K562 (cell line): ENCODE measurements around the gene SIRT4. TPM values are rescaled to one million over a fixed set of nuclear protein-coding genes. Genes with fewer than 3 reads are reported as not detected.
A peak's percentile ranks its signal among the peaks of the same experiment; 100 is the strongest.

Experiments
- ATAC-seq: fragments of 200-7000 bp; cut with Tn5 transposase; 3 replicates; pipeline ENCODE4 v1.9.1; 2020; ENCODE audit warnings: moderate library complexity
- BruUV-seq: library from RNA; stranded (reverse); fragments of 400-500 nt; replicated peaks from 2 replicates; lab custom pipeline; 2021; lab: Mats Ljungman, UMichigan
- CTCF ChIA-PET: fragments of 300-600 bp; formaldehyde crosslinking; extraction: SDS; loops from one replicate; lab custom pipeline; 2021; ENCODE audit warnings: low intra/inter-chr PET ratio; lab: Yijun Ruan, JAX
- POLR2A ChIA-PET: fragments of 300-600, 350-650 bp; sonication (Branson Sonifier 250); formaldehyde crosslinking; extraction: SDS; loops from one replicate; lab custom pipeline; 2021; ENCODE audit warnings: antibody characterized with exemption, inconsistent platforms; lab: Yijun Ruan, JAX
- DNase-seq, 4 experiments: peaks; one replicate each; pipeline versions ENCODE4 v3.0.0 to v3.0.0-alpha.2; 2011 to 2018; ENCODE audit warnings: low spot score in 3 of 4, mixed read lengths in 3 of 4; ENCODE audit errors: extremely low read depth in 1 of 4
- FAIRE-seq: peaks from 2 replicates; lab custom pipeline; 2011; peaks lifted over from hg19 to GRCh38; lab: Jason Lieb, UNC
- H2AFZ ChIP-seq: 2 replicates; pipeline ENCODE4 v1.6.0; 2011; ENCODE audit warnings: low read depth, low read length, control low read depth, inconsistent platforms
- H3K27ac ChIP-seq: fragments of 200-600 bp; 3 replicates; pipeline ENCODE4 v1.8.0; 2011; ENCODE audit warnings: low read depth, mild to moderate bottlenecking, control low read depth, inconsistent platforms, low read length, moderate library complexity, mixed read lengths; ENCODE audit errors: extremely low read depth
- H3K27me3 ChIP-seq, 2 experiments: fragments of 300-600 bp in 1 of 2; 2 replicates in 1 of 2; 3 replicates in 1 of 2; pipeline versions ENCODE4 v1.6.0 to v1.8.0; 2011; ENCODE audit warnings: inconsistent platforms in 2 of 2, low read length in 2 of 2, mild to moderate bottlenecking in 1 of 2, mixed read lengths in 1 of 2, moderate library complexity in 1 of 2; ENCODE audit not compliant: control insufficient read depth in 2 of 2, insufficient read depth in 2 of 2
- H3K36me3 ChIP-seq: fragments of 300-600 bp; 3 replicates; pipeline ENCODE4 v1.8.0; 2011; ENCODE audit warnings: mild to moderate bottlenecking, low read length, inconsistent platforms; ENCODE audit not compliant: control insufficient read depth, insufficient read depth
- H3K4me1 ChIP-seq, 2 experiments: fragments of 200-600 bp in 1 of 2; replicated peaks in 1 of 2; 2 replicates in 1 of 2; 3 replicates in 1 of 2; pipeline versions ENCODE4 v1.5.1 to v1.8.0; 2011; ENCODE audit warnings: inconsistent platforms in 2 of 2, low read length in 2 of 2, mild to moderate bottlenecking in 1 of 2, mixed read lengths in 1 of 2, moderate library complexity in 1 of 2; ENCODE audit not compliant: control insufficient read depth in 2 of 2, insufficient read depth in 2 of 2
- H3K4me2 ChIP-seq: 2 replicates; pipeline ENCODE4 v1.6.1; 2011; ENCODE audit warnings: low read length, control low read depth, inconsistent platforms, mixed read lengths; ENCODE audit not compliant: insufficient read depth
- H3K4me3 ChIP-seq: fragments of 200-600 bp; sonication (generic), shearing (Covaris generic); 2 replicates; pipeline ENCODE4 v1.5.1; 2016; ENCODE audit warnings: control low read depth, inconsistent platforms
- H3K79me2 ChIP-seq: fragments of 200-600 bp; 3 replicates; pipeline ENCODE4 v1.8.0; 2011; ENCODE audit warnings: low read length, inconsistent platforms; ENCODE audit not compliant: control insufficient read depth, insufficient read depth
- H3K9ac ChIP-seq, 2 experiments: 2 replicates each; pipeline versions ENCODE4 v1.6.0 to v1.6.1; 2011; ENCODE audit warnings: low read depth in 2 of 2, low read length in 2 of 2, control low read depth in 1 of 2, inconsistent platforms in 1 of 2, mild to moderate bottlenecking in 1 of 2, mixed read lengths in 1 of 2; ENCODE audit not compliant: insufficient read depth in 1 of 2
- H3K9me1 ChIP-seq: one replicate; pipeline ENCODE4 v1.6.0; 2011; ENCODE audit warnings: inconsistent platforms, mild to moderate bottlenecking, low read length, moderate library complexity; ENCODE audit not compliant: control insufficient read depth, insufficient read depth
- H3K9me3 ChIP-seq: replicated peaks from 2 replicates; pipeline ENCODE4 v1.5.1; 2011; ENCODE audit warnings: low read depth, low read length, inconsistent platforms; ENCODE audit not compliant: control insufficient read depth, insufficient read depth
- H4K20me1 ChIP-seq: replicated peaks from 2 replicates; pipeline ENCODE4 v1.6.1; 2011; ENCODE audit warnings: low read length, inconsistent platforms, mixed read lengths; ENCODE audit not compliant: control insufficient read depth, insufficient read depth
- ARID1B ChIP-seq: fragments of 450-650 bp; IDR thresholded peaks from 2 replicates; pipeline ENCODE4 v1.6.1; 2016; ENCODE audit warnings: antibody characterized with exemption, mild to moderate bottlenecking, inconsistent platforms
- CREB1 ChIP-seq, 2 experiments: sonication (generic) in 1 of 2; formaldehyde crosslinking in 1 of 2; IDR thresholded peaks; 2 replicates each; pipeline versions ENCODE4 v1.6.1 to v1.8.0; 2012 to 2022; ENCODE audit warnings: inconsistent platforms in 1 of 2, mild to moderate bottlenecking in 1 of 2, missing genetic modification reagents in 1 of 2, moderate library complexity in 1 of 2
- CREM ChIP-seq: IDR thresholded peaks from 2 replicates; pipeline ENCODE4 v1.6.1; 2014; ENCODE audit warnings: antibody characterized with exemption, low read depth
- CTCF ChIP-seq, 3 experiments: IDR thresholded peaks in 2 of 3; conservative IDR thresholded peaks in 1 of 3; 2 replicates each; pipeline ENCODE4 v1.5.1; 2011 to 2012; ENCODE audit warnings: low read length in 3 of 3, mild to moderate bottlenecking in 3 of 3, control low read depth in 2 of 3, improper control_type of control experiment in 1 of 3, inconsistent platforms in 1 of 3, low read depth in 1 of 3, mixed read lengths in 1 of 3, moderate library complexity in 1 of 3; ENCODE audit not compliant: insufficient read depth in 2 of 3
- EGR1 ChIP-seq: fragments of 450-650 bp; conservative IDR thresholded peaks from 2 replicates; pipeline ENCODE4 v1.6.1; 2017; ENCODE audit warnings: mild to moderate bottlenecking
- GABPB2 ChIP-seq: fragments of 250-450 bp; sonication (Bioruptor Pico); conservative IDR thresholded peaks from 2 replicates; pipeline ENCODE4 v1.5.1; 2021; ENCODE audit warnings: mild to moderate bottlenecking
- HOXB6 ChIP-seq: fragments of 250-450 bp; sonication (Bioruptor Pico); IDR thresholded peaks from 2 replicates; pipeline ENCODE4 v1.5.1; 2022; ENCODE audit warnings: mild to moderate bottlenecking, borderline replicate concordance
- JUND ChIP-seq, 2 experiments: IDR thresholded peaks; 2 replicates in 1 of 2; 3 replicates in 1 of 2; pipeline ENCODE4 v1.6.1; 2011; ENCODE audit warnings: borderline replicate concordance in 2 of 2, low read depth in 2 of 2, low read length in 2 of 2, improper control_type of control experiment in 1 of 2, missing biosample characterization in 1 of 2, missing genetic modification characterization in 1 of 2, missing genetic modification reagents in 1 of 2
- KDM1A ChIP-seq, 2 experiments: fragments of 450-650 bp; IDR thresholded peaks; 2 replicates each; pipeline ENCODE4 v1.6.1; 2016; ENCODE audit warnings: mild to moderate bottlenecking in 2 of 2
- KHSRP ChIP-seq: fragments of 450-650 bp; IDR thresholded peaks from 2 replicates; pipeline ENCODE4 v1.6.1; 2017
- MEF2D ChIP-seq: conservative IDR thresholded peaks from 2 replicates; pipeline ENCODE4 v1.6.1; 2016; ENCODE audit warnings: low read depth, missing genetic modification characterization, missing compliant biosample characterization
- NFE2 ChIP-seq: IDR thresholded peaks from 2 replicates; pipeline ENCODE4 v1.6.1; 2014; ENCODE audit warnings: antibody characterized with exemption, low read depth
- RHOXF2B ChIP-seq: fragments of 250-450 bp; sonication (Bioruptor Pico); conservative IDR thresholded peaks from 2 replicates; pipeline ENCODE4 v1.5.1; 2021
- SMAD4 ChIP-seq: fragments of 250-450 bp; sonication (Bioruptor Pico); conservative IDR thresholded peaks from 2 replicates; pipeline ENCODE4 v1.8.0; 2021; ENCODE audit warnings: inconsistent platforms, mild to moderate bottlenecking, moderate library complexity
- SMARCE1 ChIP-seq: fragments of 450-650 bp; IDR thresholded peaks from 2 replicates; pipeline ENCODE4 v1.7.1; 2016; ENCODE audit warnings: mild to moderate bottlenecking
- TEAD1 ChIP-seq, 2 experiments: fragments of 450-650 bp in 1 of 2; sonication (generic) in 1 of 2; formaldehyde crosslinking; IDR thresholded peaks; 2 replicates each; pipeline versions ENCODE4 v1.4.0 to v1.8.0; 2020 to 2022; ENCODE audit warnings: mild to moderate bottlenecking in 2 of 2, missing genetic modification reagents in 1 of 2
- VEZF1 ChIP-seq: fragments of 200-800 bp; sonication (Bioruptor generic); IDR thresholded peaks from 2 replicates; pipeline ENCODE4 v1.6.1; 2017; ENCODE audit warnings: missing genetic modification characterization, missing compliant biosample characterization
- ZKSCAN1 ChIP-seq: fragments of 150-350 bp; IDR thresholded peaks from 2 replicates; pipeline ENCODE4 v1.6.1; 2016; ENCODE audit warnings: low read depth, low read length
- ZNF121 ChIP-seq: sonication (generic); formaldehyde crosslinking; conservative IDR thresholded peaks from 2 replicates; pipeline ENCODE4 v1.8.0; 2022; ENCODE audit warnings: missing genetic modification reagents
- ZNF263 ChIP-seq: sonication (generic); formaldehyde crosslinking; IDR thresholded peaks from 2 replicates; pipeline ENCODE4 v1.8.0; 2022; ENCODE audit warnings: mild to moderate bottlenecking, missing genetic modification reagents, borderline replicate concordance
- WGBS: fragments of 100-300 bp; shearing (Covaris generic); methylation state at CpG from one replicate; pipeline ENCODE4 v1.1.6; 2016; ENCODE audit warnings: low coverage, mixed read lengths; ENCODE audit not compliant: insufficient coverage; ENCODE audit errors: missing lambda C conversion rate; 5-methylcytosine and 5-hydroxymethylcytosine counted together
- in situ Hi-C: fragments of 300-500 bp; cut with MboI; formaldehyde crosslinking; loops from 4 replicates; pipeline ENCODE4 v1.15.0; 2018; ENCODE audit warnings: inconsistent platforms, mixed read lengths
- intact Hi-C: fragments of 100-400 bp; cut with micrococcal nuclease; formaldehyde crosslinking; loops from 2 replicates; pipeline ENCODE4 v1.14.2; 2022
- polyA plus RNA-seq, 8 experiments: library from polyadenylated mRNA; depleted of rRNA in 4 of 8; stranded (reverse) in 5 of 8; unstranded in 3 of 8; fragments of >200 nt; fragmentation: Nextera tagmentation in 2 of 8; fragmentation: Illumina TruSeq in 1 of 8; extraction: Ambion mirVana in 2 of 8; extraction: Trizol in 1 of 8; gene quantifications; 2 replicates each; pipeline versions ENCODE4 v1.2.1 to v1.2.3, GENCODE V29; 2011 to 2014; ENCODE audit warnings: inconsistent platforms in 1 of 8, missing spikeins in 1 of 8
- total RNA-seq, 7 experiments: library from RNA; depleted of rRNA in 6 of 7; stranded (reverse); fragments of >200 nt in 6 of 7; fragmentation: Illumina TruSeq in 2 of 7; extraction: Trizol in 2 of 7; gene quantifications; 2 replicates each; pipeline versions ENCODE4 v1.2.1 to v1.2.3, GENCODE V29; 2011 to 2021; ENCODE audit warnings: low replicate concordance in 1 of 7

SIRT4 gene
- total and polyA plus RNA-seq, 9 of the 15 experiments (the other 6 are each of a cell fraction or from before 2014, with no cell fraction given): 0.86 to 5.2 (median 2.4) TPM

GRCh38 chr12:120356567-120357030 is 54.5 kb downstream of the SIRT4 start:
- intact Hi-C loops: loop anchor here (1.0 to 5.0 kb wide), 3 partner anchors 32 to 129 kb away; no protein-coding TSS in a partner anchor
- no peaks in the 10 kb centered on the region for H3K36me3 ChIP-seq
- WGBS: 18% methylated on average over 12 of the region's 13 CpGs
- H3K27me3 ChIP-seq: peaks cover 15 to 45% of the 10 kb centered on the region in 2 experiments; a peak in 4 of 5 replicates
- BruUV-seq: no TSS peak
- no peaks in the 10 kb centered on the region for H3K9me3 ChIP-seq
- POLR2A ChIA-PET: no interaction called here
- H3K4me1 ChIP-seq: peaks cover 0 to 19% of the 10 kb centered on the region in 2 experiments; a peak in 3 of 5 replicates
- no peak overlapping the region for H3K27ac ChIP-seq
- peak; percentile 97 for ATAC-seq
- H3K4me3 ChIP-seq: no peak overlapping the region
- H4K20me1 ChIP-seq: 0 out of 2 replicates have a peak, but pooled peaks cover 11% of the 10 kb centered on the region
- H3K79me2 ChIP-seq: no peaks in the 10 kb centered on the region
- CTCF ChIA-PET: interaction anchor here (0.6 to 2.4 kb wide), 8 partner anchors 8 to 629 kb away, joined by 3 to 42 read pairs (median 3); no protein-coding TSS in a partner anchor
- in situ Hi-C loops: no loop called here
- H3K4me2 ChIP-seq: peak overlapping the region; percentile 45
- H3K9ac ChIP-seq: peak overlapping the region in 1 of 2 experiments; percentile 49; a peak in 1 of 4 replicates
- no peak overlapping the region for H2AFZ ChIP-seq
- DNase-seq: peak; percentile 89 to 96 (median 95)
- H3K9me1 ChIP-seq: no peaks in the 10 kb centered on the region
- FAIRE-seq: peak; percentile 98
- TF ChIP-seq RHOXF2B (CRISPR knock-in tag): no peak
- no peak for TF ChIP-seq CREB1 (IDR thresholded peaks at IDR 0.05)
- TF ChIP-seq CREB1 (CRISPR knock-in tag; IDR thresholded peaks at IDR 0.05): 0 out of 2 replicates have a peak, but pooled peaks have one; percentile 23
- peak in 1 of 2 experiments; percentile 33; a peak in 1 of 4 replicates for TF ChIP-seq TEAD1 (CRISPR knock-in tag; IDR thresholded peaks at IDR 0.05)
- TF ChIP-seq GABPB2: no peak
- no peak for TF ChIP-seq HOXB6 (CRISPR knock-in tag)
- peak; percentile 51; the same call in 1 of the 2 replicates for TF ChIP-seq VEZF1
- no peak for TF ChIP-seq ZNF121 (CRISPR knock-in tag)
- peak; percentile 51; the same call in 1 of the 2 replicates for TF ChIP-seq SMAD4 (CRISPR knock-in tag)
- peak; percentile 90 to 96 (median 95) for TF ChIP-seq CTCF (IDR thresholded peaks at IDR 0.05 in 2 of 3, conservative IDR thresholded peaks at IDR 0.05 in 1 of 3; ENCODE audit: insufficient read depth in 2 of 3, low read depth in 1 of 3, low read length in 3 of 3)
- TF ChIP-seq ZKSCAN1: 0 out of 2 replicates have a peak, but pooled peaks have one; percentile 18
- peak; percentile 64; the same call in 1 of the 2 replicates for TF ChIP-seq NFE2
- peak; percentile 57; the same call in 1 of the 2 replicates for TF ChIP-seq ARID1B
- TF ChIP-seq KDM1A (IDR thresholded peaks at IDR 0.05): peak; percentile 48 to 53; a peak in 3 of 4 replicates
- TF ChIP-seq EGR1: peak; percentile 93
- peak; percentile 91 for TF ChIP-seq JUND (IDR thresholded peaks at IDR 0.05; ENCODE audit: borderline replicate concordance, low read depth, low read length)
- TF ChIP-seq JUND (tag; IDR thresholded peaks at IDR 0.05; ENCODE audit: borderline replicate concordance, low read depth, low read length): peak; percentile 89; the same call in 2 of the 3 replicates
- TF ChIP-seq CREM: 0 out of 2 replicates have a peak, but pooled peaks have one; percentile 53
- TF ChIP-seq KHSRP: no peak
- no peak for TF ChIP-seq MEF2D
- TF ChIP-seq ZNF263 (CRISPR knock-in tag): peak; percentile 46; the same call in 1 of the 2 replicates
- 0 out of 2 replicates have a peak, but pooled peaks have one; percentile 46 for TF ChIP-seq SMARCE1
